CD4-positive, alpha-beta T cell treated with Interleukin-15 for 1 hour (primary cell): ENCODE results near the gene TMEM225B.
A peak's percentile ranks its signal among the peaks of the same experiment; 100 is the strongest.
"Not testable (repeated sequence)": the region's sequence is repeated elsewhere in the genome, so short reads cannot be mapped to it uniquely, and the experiment has no call there.

Source experiments
- DNase-seq: peaks from one replicate; pipeline ENCODE4 v3.0.0-alpha.2; 2020

TMEM225B gene

DNA sequence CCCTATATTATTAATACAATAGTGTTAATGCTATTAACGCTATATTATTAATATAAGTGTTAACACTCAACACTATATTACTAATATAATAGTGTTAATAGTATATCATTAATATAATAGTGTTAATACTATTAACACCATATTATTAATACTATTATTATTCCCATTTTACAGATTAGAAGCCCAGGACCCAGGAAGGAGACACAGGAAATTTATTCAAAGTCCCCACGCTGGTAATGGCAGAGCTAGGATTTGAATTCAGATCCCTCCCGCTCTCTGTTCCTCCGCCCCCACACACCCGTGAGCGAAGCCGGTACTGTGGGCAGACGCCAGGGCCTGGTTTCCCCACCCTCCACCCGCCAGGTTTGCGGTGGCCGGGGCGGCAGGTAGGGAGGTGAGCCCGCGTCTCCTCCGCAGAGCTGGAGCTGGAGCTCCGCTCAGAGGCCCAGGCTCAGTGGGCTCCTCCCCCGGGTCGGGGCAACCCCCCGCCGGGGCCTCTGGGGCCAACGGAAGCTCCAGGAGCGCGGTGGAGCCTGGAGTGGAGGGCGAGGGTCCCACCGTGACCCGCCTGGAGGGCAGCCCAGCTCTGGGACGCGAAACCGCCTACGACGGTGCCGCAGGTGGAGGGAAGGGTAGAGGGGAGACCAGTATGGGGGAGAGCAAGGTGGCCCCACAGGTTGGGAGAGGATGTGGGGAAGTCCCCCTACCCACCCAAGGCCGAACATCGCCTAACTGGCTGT is at the start of gene TMEM225B:
Gene TMEM225B (plus strand): TSS at position 506 of the 740 bp plus-strand sequence. CDS start 6,122 bp downstream, outside the sequence.
- DNase-seq, result no peak

GRCh38 chr7:99549545-99549944 is 48.5 kb upstream of the TMEM225B start:
- DNase-seq, result not testable (repeated sequence)

DNA sequence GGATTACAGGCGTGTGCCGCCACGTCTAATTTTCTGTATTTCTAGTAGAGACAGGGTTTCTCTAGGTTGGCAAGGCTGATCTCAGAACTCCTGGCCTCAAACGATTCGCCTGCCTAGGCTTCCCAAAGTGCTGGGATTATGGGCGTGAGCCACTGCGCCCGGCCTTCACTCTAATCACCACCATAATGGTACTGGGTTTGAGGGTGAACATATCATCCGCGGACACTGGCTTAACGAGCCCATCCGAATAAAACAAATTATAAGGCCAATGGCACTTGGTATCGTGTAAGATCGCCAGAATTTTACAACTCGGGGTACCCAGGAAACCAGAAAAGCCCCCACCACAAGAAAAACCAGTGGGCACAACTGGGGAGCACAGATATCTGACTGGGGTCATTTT is 46.7 kb upstream of the TMEM225B start:
- DNase-seq, result no peak

DNA sequence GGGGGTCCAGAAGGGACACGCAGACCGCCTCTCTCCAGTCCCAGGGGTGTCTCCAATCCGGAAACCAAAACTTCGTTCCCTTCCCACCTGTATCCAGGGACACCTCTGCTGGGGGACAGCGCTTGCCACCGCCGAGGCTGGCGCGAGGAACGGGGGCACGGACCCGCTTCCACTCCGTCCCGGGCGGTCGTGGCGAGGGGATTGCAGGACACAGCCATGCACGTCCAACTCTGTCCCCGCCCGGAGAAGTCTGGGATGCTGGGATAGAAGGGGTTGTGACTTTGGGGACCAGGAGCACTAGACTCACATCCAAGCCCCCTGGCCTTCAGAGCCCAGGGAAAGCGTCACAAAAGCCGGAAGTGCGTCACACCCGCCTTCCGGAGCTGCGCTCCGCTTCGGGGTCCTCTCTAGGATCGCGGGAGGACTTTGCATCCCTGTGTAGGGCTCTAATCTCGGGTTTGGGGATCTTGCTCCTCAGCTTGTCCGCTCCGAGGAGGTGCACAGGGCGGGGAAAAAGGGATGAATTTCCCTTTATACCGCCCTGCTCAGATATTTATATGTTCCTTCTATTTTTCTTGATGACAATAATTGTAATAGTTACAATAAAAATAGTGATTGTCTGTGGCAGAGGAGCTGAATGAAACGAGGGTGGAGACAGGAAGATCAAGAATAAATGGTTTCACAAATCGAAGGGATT is 46.2 kb upstream of the TMEM225B start, which contains the start of gene FAM200A:
Gene FAM200A (minus strand): TSS at position 348 of the 697 bp plus-strand sequence. CDS start 3,707 bp downstream, outside the sequence.
- DNase-seq, result peak; percentile 88

GRCh38 chr7:99553039-99553438 is 45.0 kb upstream of the TMEM225B start:
- DNase-seq, result no peak

GRCh38 chr7:99554939-99555338 is 43.1 kb upstream of the TMEM225B start:
- DNase-seq, result no peak

DNA sequence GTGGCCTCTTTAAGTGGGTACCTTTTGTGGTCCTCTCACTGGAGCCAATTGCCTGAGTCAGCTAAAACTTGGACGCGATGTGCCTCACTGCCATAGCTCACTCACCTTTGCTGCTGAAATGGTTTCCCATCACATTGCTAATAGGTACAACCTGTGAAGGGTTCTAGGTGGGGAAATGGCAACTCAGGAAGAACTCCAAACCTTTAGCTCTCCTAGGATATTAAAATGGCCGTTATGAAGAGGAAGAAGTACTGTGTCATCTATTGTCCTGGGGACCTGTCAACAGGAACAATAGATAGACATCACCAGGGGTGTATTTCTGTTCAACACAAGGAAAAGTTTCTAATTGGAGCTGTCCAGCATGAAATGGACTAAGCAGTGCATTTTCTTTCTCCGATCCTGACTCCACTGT is 40.9 kb upstream of the TMEM225B start:
- DNase-seq, result no peak

DNA sequence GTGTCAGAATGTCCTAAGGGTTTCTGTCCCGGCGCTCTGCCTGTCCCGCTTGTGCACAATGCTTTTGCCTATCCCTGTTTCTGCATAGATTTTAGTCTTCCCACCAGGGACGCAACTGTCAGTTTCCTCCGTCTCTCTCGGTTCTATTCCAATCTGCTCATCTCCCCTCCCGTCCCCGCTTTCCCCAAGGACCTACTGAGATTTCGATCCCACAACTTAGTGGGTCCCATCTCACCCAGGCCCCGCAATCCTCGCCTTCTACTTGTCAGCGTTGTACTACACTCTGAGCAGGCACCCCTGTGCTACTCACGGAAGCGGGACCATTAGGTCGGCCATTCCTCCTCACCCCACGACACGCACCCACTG is 40.1 kb upstream of the TMEM225B start:
- no peak for DNase-seq

GRCh38 chr7:99558306-99559174 is 39.5 kb upstream of the TMEM225B start, which contains the start of gene ZNF655:
Gene ZNF655 (plus strand): TSS chr7:99558642. CDS start chr7:99560560, 1,918 bp downstream.
- peak; percentile 92 for DNase-seq

DNA sequence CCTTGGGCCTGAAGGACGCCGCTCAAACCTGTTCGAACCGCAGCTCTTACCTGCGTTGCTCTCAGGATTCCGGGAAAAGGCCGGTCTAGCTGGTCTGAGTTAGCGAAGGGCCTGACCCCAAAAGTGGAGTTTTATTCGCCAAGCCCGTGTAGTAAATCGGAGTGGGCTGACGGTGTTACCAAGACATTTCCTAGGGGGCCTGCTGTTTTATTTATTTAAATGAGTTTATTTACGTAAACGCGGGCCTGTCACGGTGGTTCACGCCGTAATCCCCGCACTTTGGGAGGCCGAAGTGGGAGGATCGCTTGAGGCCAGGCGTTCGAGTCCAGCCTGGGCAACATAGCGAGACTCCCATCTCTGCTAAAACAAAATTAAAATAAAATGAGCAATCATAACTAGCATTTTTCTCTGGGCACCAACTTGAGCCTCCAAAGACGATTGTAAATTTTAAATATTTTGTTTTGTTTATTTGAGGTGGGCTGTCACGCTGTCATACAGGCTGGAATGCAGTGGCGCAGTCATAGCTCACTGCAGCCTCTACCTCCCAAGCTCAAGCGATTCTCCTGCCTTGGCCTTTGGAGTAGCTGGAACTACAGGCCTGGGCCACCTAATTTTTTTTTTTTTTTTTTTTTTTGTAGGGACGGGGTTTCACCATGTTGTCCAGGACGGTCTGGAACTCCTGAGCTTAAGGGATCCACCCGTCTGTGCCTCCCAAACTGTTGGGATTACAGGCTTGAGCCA is 38.7 kb upstream of the TMEM225B start:
- DNase-seq, result no peak

DNA sequence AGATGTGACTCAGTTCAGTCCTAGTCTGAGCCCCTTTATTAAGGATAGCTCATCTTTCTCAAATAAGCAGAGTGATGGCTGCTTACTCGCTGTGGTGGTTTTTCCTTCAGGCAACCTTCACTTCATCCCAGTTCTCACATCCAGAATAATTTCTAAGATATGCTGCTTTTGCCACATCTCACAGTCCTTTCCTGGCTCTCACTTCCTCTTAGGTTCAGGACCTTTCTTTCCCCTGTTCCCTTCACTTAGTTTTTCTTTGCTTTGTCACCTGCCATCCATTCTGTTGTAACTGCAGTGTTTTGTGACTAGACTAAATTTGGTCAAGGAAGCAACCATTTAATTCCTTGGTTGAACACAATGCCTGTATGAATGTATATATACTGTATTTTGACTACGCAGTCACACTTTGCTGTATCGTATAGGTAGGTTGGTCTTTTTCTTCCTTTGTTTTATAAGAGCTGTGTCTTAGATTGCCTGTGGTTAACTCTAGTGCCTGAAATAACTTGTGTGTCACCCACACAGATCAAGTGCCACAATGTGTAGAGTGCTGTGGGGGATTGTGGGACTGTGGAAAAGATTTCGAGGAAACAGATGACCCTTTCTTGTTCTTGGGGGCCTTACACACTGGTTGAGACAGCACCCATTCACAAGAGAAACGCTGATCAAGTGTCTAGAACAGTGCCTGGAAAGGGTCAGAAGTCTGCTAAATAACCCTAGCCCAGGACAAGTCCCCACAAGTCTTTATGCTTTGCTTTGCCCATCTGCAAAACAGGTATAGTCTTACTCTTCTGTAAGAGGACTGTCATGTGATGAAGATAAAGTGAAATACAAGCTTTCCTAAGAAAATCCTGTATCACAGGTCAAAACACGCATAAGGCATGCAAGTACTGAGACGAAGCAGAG is 37.0 kb upstream of the TMEM225B start:
- DNase-seq, result no peak

GRCh38 chr7:99561737-99562051 is 36.4 kb upstream of the TMEM225B start:
- DNase-seq, result no peak

GRCh38 chr7:99562114-99562784 is 35.8 kb upstream of the TMEM225B start:
- DNase-seq, result no peak

DNA sequence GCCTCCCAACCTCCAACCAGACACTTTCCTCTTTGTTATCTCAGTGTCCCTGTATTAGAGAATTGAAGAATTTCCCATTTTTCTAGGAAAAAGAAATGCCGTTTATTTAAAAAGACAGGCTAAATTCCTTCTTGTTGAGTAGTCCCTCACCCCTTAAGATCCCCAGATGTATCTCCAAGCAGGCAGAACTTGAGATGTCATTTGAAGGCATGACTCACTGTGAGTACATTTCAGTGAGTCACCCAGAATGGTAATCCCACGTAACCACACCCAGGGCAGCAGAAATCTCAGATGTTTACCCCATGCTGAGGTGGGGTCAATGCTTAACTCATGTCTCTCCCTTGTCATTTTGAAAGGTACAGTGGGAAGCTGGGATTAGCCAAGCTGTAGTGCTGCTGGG is 35.2 kb upstream of the TMEM225B start:
- DNase-seq, result no peak

DNA sequence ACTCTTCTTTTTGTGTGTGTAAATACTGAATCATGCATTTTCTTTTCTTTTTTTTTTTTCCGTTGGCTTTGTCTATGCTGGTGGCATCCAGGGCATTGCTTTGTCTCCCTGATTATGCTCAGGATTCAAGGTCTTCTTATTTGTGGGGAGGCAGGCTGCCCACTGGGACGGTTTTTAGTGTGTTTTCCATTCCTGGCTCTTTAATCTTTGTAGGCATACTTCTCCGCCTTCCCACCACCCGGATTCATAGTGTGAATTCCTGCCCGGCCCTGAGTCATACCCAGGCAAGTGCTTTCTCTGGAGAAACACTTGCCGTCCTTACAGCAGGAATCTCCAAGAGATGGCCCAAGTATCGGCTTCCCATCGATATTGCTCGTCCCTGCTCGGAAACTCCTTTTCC is 34.4 kb upstream of the TMEM225B start:
- DNase-seq, result no peak

- not testable (repeated sequence) for DNase-seq
Observed at GRCh38 chr7:99568770-99569169, 29.3 kb upstream of the TMEM225B start.

DNA sequence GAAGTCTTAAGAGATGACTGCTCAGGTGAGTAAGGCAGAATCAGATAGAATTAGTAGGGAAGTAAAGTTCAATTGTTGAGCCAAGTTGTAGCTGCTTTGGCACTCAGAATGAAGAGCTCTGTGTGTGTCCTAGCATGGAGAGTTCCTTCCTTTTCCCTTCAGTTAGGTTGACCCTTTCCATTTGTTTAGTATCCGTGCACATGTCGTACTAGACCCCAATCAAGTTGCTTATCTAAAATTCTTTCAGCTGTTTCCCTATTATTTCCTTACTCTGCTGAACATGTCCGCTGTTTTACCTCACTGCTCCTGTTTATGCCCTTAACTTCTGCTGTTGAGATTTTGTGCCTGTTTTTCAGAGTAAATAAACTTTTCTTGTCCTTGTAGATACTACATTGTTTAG is 26.3 kb upstream of the TMEM225B start:
- DNase-seq, result no peak

GRCh38 chr7:99573257-99573656 is 24.8 kb upstream of the TMEM225B start:
- no peak for DNase-seq

GRCh38 chr7:99576251-99576650 is 21.8 kb upstream of the TMEM225B start:
- no peak for DNase-seq

DNA sequence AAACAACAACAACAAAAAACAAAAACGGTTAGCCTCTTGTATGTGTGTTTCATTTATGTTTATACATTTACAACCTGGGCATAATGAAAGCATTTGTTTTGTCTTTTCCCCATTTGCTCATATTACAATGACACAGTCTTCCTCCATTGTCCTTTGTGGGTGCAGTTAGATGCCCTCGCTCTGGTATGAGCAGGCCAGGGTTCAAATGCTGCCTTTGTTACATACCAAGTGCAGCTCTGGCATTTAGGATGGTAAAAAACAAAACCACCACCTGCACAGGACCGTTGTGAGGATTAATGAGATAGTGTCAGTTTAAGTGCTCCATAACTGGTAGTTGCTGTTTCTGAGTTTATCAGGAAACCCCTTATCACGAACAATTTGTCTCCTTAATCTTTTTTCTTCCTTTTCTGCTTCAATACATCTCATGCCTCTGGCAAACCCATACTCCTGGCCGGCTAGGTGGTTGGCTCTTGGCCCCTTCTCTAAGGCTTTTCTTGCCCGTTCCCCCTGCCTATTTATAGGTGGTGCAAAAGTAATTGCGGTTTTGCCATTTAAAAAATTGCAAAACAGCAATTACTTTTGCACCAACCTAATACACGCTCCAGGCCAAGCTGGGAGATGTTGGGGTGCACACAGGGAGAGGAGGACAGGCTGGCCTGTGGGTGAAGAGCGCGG is 18.6 kb upstream of the TMEM225B start:
- DNase-seq, result no peak
